GM21515 (cell line): ENCODE data around the gene POU3F2.

Experiments used
- ATAC-seq: cut with Tn5 transposase; IDR thresholded peaks from one replicate; pipeline ENCODE4 v1.9.1; 2021; ENCODE audit not compliant: unreplicated experiment

POU3F2 gene

DNA sequence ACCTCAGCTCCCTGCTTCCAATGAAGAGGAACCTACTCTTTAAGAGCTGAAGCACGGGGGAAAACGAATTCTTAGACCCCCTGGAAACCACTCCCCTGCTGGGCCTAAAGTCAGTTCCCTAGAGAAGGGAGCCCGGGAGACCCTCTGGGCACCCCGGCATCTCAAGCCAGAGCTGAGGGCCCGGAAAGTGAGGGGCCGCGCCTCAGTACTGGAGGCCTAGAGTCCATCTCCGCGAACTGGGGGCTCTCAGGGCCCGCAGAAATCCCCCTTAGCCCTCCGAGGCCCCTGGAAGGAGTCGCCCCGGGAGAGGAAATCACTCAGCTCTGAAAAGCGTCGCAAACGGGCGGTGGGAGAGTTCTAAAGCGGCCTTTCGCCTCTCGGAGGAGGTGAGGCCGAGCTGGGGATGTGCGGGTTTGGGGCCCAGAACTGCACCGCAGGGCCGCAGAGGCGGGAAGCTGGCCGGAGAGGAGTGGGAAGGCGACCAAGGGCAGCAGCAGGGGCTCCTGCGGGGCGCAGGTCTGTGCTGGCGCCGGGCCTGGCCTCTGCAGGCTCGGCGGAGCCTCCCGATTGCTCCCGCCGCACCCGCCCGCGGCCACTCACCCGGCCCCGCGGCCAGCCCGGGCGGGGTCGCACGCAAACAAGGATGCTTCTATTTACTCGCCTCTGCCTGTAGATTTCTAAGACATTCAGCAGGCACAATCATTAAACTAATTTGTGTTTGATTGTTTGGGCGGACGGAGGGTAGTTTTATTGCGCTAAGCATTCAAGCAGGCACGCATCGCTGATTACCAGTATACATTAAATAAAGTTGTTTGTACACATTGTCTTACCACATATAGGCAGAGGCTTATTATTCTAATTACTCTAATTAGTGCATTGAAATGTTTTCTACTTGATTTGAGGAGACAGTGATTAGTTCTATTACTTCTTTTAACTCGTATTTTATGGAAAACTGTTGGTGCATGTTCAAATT, 9.2 kb downstream of the POU3F2 start:
- ATAC-seq, result no peak

DNA sequence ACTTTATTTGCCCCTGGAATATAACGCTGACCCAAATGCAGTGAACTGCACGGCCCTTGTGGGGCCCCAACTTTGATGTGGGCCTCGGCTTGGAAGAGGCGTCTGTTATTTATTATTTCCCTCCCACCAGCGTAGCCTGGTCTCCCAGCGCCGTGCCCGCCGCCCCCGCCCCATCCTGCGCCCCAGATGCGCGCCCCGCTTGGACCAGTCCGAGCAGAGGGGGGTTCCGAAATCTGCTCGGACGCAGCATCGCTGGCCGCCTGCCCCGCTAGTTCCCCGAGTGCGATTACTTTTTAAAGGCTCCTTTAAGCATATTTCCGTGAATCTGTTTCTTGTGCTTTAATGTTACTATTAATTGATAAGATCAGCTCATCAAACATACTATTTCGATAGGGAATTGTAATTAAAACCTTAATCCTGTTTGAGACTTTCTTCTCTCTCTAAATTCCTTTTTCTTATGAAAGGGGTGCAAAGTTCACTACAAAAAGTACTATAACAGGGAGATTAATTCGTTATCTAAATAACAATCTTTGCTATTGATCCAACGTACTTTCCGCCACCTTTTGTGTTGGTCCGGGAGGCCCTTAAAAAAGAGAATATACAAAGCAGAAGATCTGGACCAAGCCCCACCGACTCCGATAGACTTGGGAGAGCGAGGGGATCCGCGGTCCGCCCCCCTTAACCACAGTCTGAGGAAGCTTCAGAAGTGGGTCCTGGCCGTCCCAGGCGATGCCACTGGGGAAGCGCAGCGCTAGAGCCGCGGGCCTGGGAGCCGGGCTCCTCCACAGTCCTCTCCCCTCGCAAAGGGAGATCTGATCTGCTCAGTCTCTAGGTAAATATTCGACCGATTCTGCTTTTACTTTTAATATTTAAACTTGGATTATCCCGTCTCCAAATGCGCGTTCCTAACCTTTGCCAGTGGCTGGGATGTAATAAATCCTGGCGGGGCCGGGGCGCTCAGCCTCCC, 10.2 kb downstream of the POU3F2 start:
- ATAC-seq, result no peak

DNA sequence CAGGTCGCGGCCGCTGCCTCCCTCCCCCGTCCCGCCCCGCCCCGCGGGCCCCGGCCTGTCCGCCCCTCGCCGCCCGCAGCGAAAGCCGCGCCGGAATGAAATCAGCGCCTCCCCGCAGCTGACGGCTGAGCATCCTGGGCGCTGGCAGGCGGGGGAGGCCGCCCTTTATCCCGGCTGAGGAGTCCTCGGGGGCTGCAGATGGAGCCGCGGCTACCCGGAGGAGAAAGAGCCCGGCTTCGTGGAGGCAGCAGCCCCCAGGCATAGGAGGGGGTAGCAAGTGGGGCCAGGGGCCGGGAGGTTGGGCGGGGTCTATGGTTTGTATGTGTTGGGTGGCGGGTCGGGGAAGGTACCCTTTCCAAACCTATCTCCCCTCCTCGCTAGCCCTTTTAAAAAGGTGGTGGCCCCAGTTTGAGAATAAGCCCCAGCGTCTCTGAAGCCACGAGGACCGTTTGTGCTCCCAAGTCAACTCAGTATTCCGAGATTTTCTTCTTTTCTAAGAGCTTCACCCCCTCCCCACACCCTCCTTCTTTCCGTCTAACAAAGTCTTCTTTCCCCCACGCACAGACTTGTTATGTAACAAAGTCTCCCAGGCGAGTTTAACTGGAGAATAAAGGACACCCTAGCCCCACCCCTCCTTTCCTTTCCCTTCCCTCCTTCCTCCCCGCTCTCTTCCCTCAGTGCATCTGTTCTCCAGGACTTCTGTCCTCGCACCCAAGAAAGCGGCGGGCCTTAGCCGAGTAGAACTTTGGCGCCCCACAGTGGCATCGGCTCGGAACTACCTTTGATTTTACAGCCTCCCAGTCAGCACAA, 11.0 kb downstream of the POU3F2 start:
- ATAC-seq, result peak; percentile 72

DNA sequence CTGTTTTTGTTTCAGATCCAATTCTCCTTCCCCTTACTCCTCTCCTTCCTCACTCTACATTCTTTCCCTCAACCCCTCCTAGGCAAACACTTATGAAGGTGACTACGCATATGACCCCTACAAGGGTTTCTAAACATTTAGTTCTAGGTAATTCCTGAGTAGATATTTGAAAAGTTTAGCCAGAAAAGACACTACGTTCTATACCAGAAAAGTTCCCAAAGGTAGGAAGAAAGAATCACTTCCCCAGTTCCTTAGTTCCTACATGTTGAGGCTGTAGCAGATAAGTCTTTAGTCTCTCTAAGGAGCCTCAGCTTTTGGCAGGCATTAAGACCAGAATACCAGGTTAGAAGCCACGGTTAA, 11.6 kb downstream of the POU3F2 start:
- ATAC-seq, result no peak

DNA sequence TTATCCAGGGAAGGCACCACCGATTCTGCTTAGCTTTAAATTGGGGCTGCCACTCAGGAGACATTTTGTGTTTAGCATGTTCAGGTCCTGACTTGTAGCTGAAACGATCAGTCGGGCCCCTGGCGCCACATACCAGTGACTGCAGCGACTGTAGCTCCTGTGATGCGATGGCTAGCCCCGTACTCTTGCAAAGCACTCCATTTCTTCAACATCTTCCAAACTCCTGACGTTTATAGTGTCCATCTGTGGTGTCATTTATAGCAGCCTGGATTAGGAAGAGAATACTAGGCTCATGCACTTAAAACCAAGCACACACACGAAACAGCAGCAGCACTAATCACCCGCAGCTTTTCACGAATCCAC, 13.0 kb downstream of the POU3F2 start:
- ATAC-seq, result no peak

DNA sequence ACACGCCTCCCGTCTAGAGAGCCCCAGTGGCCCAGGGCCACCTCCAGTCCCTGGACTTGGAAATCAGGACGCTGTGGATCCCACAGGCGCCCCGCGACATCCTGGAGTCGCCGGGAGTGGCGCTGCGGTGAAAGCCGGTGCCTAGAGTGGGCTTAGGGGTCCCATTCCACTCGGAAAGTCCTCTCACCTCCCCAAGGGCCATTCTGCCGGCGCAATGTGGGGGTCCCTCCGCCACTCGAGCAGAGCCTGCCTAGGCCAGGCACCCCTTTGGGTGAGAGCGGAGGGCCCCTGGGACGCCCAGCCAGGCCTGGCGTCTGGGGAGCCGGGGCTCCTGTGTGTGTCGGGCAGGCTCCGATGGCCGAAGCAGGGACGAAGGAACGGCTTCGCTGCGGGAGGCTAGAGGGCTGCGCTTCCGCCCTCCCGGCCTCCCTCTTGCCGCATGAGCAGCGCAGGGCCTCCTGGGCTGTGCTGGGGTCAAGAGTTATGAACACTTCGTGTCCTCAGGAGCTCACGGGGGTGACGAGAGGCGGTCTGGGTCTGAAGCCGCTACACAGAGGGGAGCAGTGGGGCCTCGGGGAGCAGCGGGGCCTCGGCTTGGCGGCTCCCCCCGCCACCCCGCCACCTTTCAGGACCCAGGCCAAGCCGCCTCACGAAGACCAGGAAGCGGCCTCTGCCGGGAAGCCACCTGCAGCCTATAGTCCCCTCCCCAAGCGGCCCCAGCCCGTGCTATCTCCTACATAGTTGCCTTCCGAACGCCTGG, 13.6 kb downstream of the POU3F2 start:
- no peak for ATAC-seq

DNA sequence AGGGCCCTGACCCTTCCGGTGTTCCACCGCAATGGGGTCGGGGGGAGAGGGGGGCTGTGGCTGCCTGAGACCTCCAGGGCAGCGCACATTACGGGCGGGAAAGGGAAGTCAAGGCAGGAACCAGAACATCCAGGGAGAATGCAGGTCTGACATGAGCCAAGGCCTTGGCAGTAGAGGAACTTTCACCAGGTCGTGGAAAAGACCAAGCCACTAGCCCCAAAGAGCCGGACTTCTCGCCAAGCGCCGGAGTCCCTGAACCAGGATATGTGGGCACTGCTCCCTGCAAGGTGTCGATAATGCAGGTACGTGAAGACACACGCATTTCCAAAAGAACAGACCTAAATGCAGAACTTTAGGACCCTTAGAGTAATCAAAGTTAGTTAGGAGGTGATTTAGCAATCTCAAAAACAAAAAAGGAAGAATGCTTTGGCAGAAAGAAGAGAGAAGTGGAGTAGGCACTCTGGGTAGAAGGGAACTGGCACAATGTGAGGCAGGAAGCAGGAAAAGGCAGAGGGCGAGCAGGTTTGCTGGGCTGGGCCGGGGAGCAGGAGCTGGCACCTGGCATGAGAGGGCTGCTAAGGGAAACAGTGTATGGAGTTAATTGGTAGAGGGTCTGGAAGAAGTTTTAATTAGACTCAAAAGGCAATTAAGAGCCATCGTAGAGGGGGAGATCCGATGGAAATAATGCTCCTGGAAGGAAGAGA, 14.3 kb downstream of the POU3F2 start:
- no peak for ATAC-seq

DNA sequence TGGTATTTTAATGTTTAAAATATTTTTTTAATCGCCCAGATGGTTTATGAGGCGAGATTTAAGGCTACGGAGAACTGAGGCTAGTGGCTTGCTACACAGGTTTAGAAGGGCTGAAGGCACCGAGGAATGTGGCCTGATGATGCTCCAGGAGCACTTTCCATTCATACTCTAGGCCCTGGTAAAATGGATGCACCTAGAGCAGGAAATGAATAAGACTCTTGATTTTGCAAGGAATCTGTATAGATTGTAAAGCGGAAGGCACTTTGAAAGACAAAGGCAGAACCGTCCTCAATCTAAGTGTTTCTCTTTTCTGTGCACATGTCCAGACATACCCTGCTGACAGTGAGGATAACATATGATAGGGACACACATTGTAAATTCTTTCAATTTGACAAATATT, 30.1 kb downstream of the POU3F2 start:
- no peak for ATAC-seq

DNA sequence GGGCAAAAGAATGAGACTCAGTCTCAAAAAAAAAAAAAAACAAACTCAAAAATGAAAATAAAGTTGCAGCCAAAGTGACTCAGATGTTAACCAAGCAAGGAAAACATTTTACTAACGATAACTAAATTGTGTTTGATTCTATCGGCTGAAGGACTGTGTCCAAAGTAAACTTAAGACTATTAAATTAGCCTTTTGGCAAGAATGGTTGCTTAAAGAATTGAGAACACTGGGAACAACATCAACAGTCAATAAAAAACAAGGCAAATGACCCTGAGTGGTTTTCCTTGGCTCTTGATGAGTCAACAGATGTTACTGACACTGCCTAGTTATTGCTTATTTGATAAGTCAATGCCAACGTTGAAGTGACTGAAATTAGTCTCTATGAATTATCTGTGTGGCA, 36.7 kb downstream of the POU3F2 start:
- no peak for ATAC-seq

DNA sequence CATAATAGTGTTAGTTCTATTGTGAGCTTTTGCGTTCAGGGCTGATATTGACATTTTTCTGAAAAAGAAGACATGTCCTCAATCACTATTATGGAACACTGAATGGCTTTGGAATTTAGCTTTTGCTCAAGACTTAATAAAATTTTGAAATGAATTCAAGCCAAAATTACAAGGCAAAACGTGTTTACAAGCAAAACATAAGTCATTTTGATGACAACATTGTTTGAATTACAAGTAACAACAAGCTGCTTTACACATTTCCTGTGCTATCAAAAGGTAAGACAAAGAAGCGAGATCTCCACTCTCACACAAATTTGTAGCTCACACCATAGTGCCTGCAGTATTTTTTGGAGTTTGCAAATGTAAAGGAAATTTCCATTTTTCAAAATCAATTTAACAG, 37.4 kb downstream of the POU3F2 start:
- no peak for ATAC-seq

DNA sequence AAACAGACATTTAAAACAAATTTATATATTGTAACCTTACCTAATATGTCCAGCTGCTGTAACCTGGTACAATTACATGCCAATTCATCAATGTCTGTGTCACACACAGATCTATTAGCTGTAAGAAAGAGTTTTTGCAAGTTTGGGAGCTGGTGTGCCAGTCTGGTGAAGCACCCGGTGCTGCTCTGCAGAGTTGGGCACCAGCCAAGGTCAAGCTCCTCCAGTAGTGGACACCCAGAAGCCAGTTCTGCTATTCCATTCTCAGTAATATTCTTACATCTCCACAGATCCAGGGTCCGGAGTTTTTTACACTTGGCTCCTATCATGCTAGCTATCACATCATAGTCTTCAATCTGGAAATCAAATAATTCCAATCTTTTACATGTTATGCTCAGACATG, 41.0 kb downstream of the POU3F2 start:
- ATAC-seq, result no peak

DNA sequence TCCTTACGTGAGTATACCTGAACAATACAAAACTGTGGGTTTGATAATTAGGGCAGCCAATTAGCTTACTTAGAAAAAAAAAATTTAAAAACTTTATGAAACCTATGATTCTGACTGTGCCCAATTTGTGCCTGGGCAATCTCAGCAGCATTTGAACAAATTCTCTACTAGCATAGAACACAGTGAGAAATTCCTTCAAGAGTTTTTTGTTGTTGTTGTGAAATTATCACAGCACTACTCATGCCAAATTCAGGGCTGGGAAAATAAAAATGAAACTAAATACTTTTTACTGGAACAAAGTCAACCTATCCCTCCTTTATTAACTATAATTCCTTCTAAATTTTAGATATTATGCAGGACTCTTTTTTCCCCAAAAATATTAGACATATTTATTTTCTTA, 42.9 kb downstream of the POU3F2 start:
- ATAC-seq, result no peak

DNA sequence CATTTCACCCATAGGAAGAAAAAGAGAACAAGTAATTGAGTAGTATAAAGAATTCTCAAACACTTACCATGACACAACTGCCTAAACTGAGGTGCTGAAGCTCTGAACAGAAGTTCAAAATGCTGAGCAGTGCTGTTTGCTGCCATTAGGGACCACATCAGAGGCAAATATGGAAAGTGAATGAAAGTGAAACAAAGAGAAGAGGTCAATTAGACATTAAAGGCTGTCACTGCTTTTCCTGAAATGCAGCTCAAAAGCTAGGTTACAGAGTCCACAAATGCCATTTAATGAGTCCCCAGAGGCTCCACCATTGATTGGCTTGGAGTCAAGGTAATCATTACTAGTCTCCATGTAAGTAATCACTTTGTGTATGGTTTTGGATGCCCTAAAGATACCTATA, 46.1 kb downstream of the POU3F2 start:
- peak; percentile 77 for ATAC-seq

DNA sequence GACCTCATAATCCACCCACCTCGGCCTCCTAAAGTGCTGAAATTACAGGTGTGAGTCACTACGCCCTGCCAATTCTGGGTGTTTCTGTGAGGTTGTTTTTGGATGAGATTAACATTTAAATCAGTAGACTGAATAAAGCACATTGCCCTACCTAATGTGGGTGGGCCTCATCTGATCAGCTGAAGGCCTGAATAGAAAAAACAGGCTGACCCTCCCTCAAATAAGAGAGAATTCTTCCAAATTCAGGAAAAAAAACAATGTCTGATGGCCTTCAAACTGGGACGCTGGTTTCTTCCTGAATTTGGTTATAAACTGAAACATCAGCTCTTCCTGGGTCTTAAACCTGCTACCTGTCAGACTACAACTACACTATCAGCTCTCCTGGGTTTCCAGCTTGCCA, 51.0 kb downstream of the POU3F2 start:
- ATAC-seq, result no peak

DNA sequence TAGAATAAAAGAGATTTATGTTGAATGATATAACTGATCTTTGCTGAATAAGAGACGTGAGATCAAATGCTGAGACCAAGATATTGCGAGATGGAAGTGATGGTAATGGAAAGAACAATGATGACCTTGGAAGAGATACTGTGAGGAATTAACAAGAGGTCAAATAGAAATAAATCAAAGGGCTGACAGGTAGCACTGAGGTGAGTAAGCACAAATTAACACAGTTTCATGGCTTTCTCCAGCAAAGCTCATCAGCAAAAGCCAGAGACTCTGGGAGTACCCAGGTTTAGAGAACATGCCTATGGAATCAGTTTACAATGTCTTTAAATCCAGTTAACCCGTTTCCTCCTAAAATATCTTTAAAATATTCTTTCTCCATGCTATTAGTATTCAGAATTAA, 53.3 kb downstream of the POU3F2 start:
- ATAC-seq, result no peak
